ENCODE measurements around the gene RPS15. TPM values are rescaled to one million over a fixed set of nuclear protein-coding genes. Genes with fewer than 3 reads are reported as not detected.
A peak's percentile ranks its signal among the peaks of the same experiment; 100 is the strongest.

Gene RPS15
- total RNA-seq, 2 donors from 2014 or later = 1,055 to 1,445 TPM

- peaks cover 18% of the 10 kb centered on the region for H3K4me1 ChIP-seq
- no peak for TF ChIP-seq CTCF (IDR thresholded peaks at IDR 0.05)
- DNase-seq = no peak
- intact Hi-C loops (cut with DNase I) = no loop called here
- H3K9me3 ChIP-seq = no peaks in the 10 kb centered on the region
- no peak overlapping the region for H3K9ac ChIP-seq (ENCODE audit: low read depth in 2 of 2, low read length in 2 of 2)
- no peak overlapping the region for H3K4me3 ChIP-seq
- peaks cover 17% of the 10 kb centered on the region for H3K36me3 ChIP-seq
- peaks cover 15% of the 10 kb centered on the region for H3K27me3 ChIP-seq
- no peak overlapping the region for H3K27ac ChIP-seq
Measured at GRCh38 chr19:1441677-1442438, 3.7 kb downstream of the RPS15 start.

- peak; percentile 76 for DNase-seq
- intact Hi-C loops (cut with DNase I) = no loop called here
- H3K36me3 ChIP-seq = peaks cover 8% of the 10 kb centered on the region
- peak overlapping the region; percentile 34 for H3K4me3 ChIP-seq
- peak overlapping the region; percentile 12 to 43 for H3K9ac ChIP-seq (ENCODE audit: low read depth in 2 of 2, low read length in 2 of 2)
- H3K27ac ChIP-seq = no peak overlapping the region
- peaks cover 49% of the 10 kb centered on the region for H3K27me3 ChIP-seq
- peaks cover 11% of the 10 kb centered on the region for H3K4me1 ChIP-seq
- H3K9me3 ChIP-seq = no peaks in the 10 kb centered on the region
- TF ChIP-seq CTCF (IDR thresholded peaks at IDR 0.05) = peak; percentile 87
Measured at GRCh38 chr19:1445185-1445931, 7.2 kb downstream of the RPS15 start.

- Histone ChIP-seq H3K4me1 (peaks cover 11% of the 10 kb centered on the region), H3K27ac (no peak overlapping the region), H3K36me3 (peaks cover under 1% of the 10 kb centered on the region), H3K4me3 (peak overlapping the region; percentile 34), H3K27me3 (peaks cover 57% of the 10 kb centered on the region), H3K9me3 (no peaks in the 10 kb centered on the region), H3K9ac (ENCODE audit: low read depth in 2 of 2, low read length in 2 of 2) (no peak overlapping the region)
- intact Hi-C loops (cut with DNase I) = no loop called here
- no peak for DNase-seq
- no peak for TF ChIP-seq CTCF (IDR thresholded peaks at IDR 0.05)
Measured at GRCh38 chr19:1445932-1446712, 7.9 kb downstream of the RPS15 start.

GRCh38 chr19:1446713-1447481 is 8.7 kb downstream of the RPS15 start:
- DNase-seq = no peak
- no peak overlapping the region for H3K27ac ChIP-seq
- no peaks in the 10 kb centered on the region for H3K9me3 ChIP-seq
- H3K4me3 ChIP-seq = no peak overlapping the region
- no peaks in the 10 kb centered on the region for H3K36me3 ChIP-seq
- no peak for TF ChIP-seq CTCF (IDR thresholded peaks at IDR 0.05)
- H3K4me1 ChIP-seq = peaks cover 11% of the 10 kb centered on the region
- H3K27me3 ChIP-seq = peaks cover 64% of the 10 kb centered on the region
- H3K9ac ChIP-seq (ENCODE audit: low read depth in 2 of 2, low read length in 2 of 2) = no peak overlapping the region
- intact Hi-C loops (cut with DNase I) = no loop called here

GRCh38 chr19:1447504-1447903 is 9.3 kb downstream of the RPS15 start:
- Histone ChIP-seq H3K27me3 (peaks cover 70% of the 10 kb centered on the region), H3K9ac (ENCODE audit: low read depth in 2 of 2, low read length in 2 of 2) (no peak overlapping the region), H3K4me1 (peaks cover 11% of the 10 kb centered on the region), H3K9me3 (no peaks in the 10 kb centered on the region), H3K4me3 (no peak overlapping the region), H3K36me3 (no peaks in the 10 kb centered on the region), H3K27ac (no peak overlapping the region)
- no peak for DNase-seq
- TF ChIP-seq CTCF (IDR thresholded peaks at IDR 0.05) = no peak
- intact Hi-C loops (cut with DNase I) = no loop called here
